K562 (cell line): ENCODE measurements around the gene SLC2A13. TPM values are rescaled to one million over a fixed set of nuclear protein-coding genes. Genes with fewer than 3 reads are reported as not detected.

Experiments used
- ATAC-seq: fragments of 200-7000 bp; cut with Tn5 transposase; 3 replicates; pipeline ENCODE4 v1.9.1; 2020; ENCODE audit warnings: moderate library complexity
- BruUV-seq: library from RNA; stranded (reverse); fragments of 400-500 nt; replicated peaks from 2 replicates; lab custom pipeline; 2021; lab: Mats Ljungman, UMichigan
- CTCF ChIA-PET: fragments of 300-600 bp; formaldehyde crosslinking; extraction: SDS; loops from one replicate; lab custom pipeline; 2021; ENCODE audit warnings: low intra/inter-chr PET ratio; lab: Yijun Ruan, JAX
- POLR2A ChIA-PET: fragments of 300-600, 350-650 bp; sonication (Branson Sonifier 250); formaldehyde crosslinking; extraction: SDS; loops from one replicate; lab custom pipeline; 2021; ENCODE audit warnings: antibody characterized with exemption, inconsistent platforms; lab: Yijun Ruan, JAX
- DNase-seq, 4 experiments: peaks; one replicate each; pipeline versions ENCODE4 v3.0.0 to v3.0.0-alpha.2; 2011 to 2018; ENCODE audit warnings: low spot score in 3 of 4, mixed read lengths in 3 of 4; ENCODE audit errors: extremely low read depth in 1 of 4
- FAIRE-seq: peaks from 2 replicates; lab custom pipeline; 2011; peaks lifted over from hg19 to GRCh38; lab: Jason Lieb, UNC
- H2AFZ ChIP-seq: 2 replicates; pipeline ENCODE4 v1.6.0; 2011; ENCODE audit warnings: low read depth, low read length, control low read depth, inconsistent platforms
- H3K27ac ChIP-seq: fragments of 200-600 bp; 3 replicates; pipeline ENCODE4 v1.8.0; 2011; ENCODE audit warnings: low read depth, mild to moderate bottlenecking, control low read depth, inconsistent platforms, low read length, moderate library complexity, mixed read lengths; ENCODE audit errors: extremely low read depth
- H3K27me3 ChIP-seq, 2 experiments: fragments of 300-600 bp in 1 of 2; 2 replicates in 1 of 2; 3 replicates in 1 of 2; pipeline versions ENCODE4 v1.6.0 to v1.8.0; 2011; ENCODE audit warnings: inconsistent platforms in 2 of 2, low read length in 2 of 2, mild to moderate bottlenecking in 1 of 2, mixed read lengths in 1 of 2, moderate library complexity in 1 of 2; ENCODE audit not compliant: control insufficient read depth in 2 of 2, insufficient read depth in 2 of 2
- H3K36me3 ChIP-seq: fragments of 300-600 bp; 3 replicates; pipeline ENCODE4 v1.8.0; 2011; ENCODE audit warnings: mild to moderate bottlenecking, low read length, inconsistent platforms; ENCODE audit not compliant: control insufficient read depth, insufficient read depth
- H3K4me1 ChIP-seq, 2 experiments: fragments of 200-600 bp in 1 of 2; replicated peaks in 1 of 2; 2 replicates in 1 of 2; 3 replicates in 1 of 2; pipeline versions ENCODE4 v1.5.1 to v1.8.0; 2011; ENCODE audit warnings: inconsistent platforms in 2 of 2, low read length in 2 of 2, mild to moderate bottlenecking in 1 of 2, mixed read lengths in 1 of 2, moderate library complexity in 1 of 2; ENCODE audit not compliant: control insufficient read depth in 2 of 2, insufficient read depth in 2 of 2
- H3K4me2 ChIP-seq: 2 replicates; pipeline ENCODE4 v1.6.1; 2011; ENCODE audit warnings: low read length, control low read depth, inconsistent platforms, mixed read lengths; ENCODE audit not compliant: insufficient read depth
- H3K4me3 ChIP-seq: fragments of 200-600 bp; sonication (generic), shearing (Covaris generic); 2 replicates; pipeline ENCODE4 v1.5.1; 2016; ENCODE audit warnings: control low read depth, inconsistent platforms
- H3K79me2 ChIP-seq: fragments of 200-600 bp; 3 replicates; pipeline ENCODE4 v1.8.0; 2011; ENCODE audit warnings: low read length, inconsistent platforms; ENCODE audit not compliant: control insufficient read depth, insufficient read depth
- H3K9ac ChIP-seq, 2 experiments: 2 replicates each; pipeline versions ENCODE4 v1.6.0 to v1.6.1; 2011; ENCODE audit warnings: low read depth in 2 of 2, low read length in 2 of 2, control low read depth in 1 of 2, inconsistent platforms in 1 of 2, mild to moderate bottlenecking in 1 of 2, mixed read lengths in 1 of 2; ENCODE audit not compliant: insufficient read depth in 1 of 2
- H3K9me1 ChIP-seq: one replicate; pipeline ENCODE4 v1.6.0; 2011; ENCODE audit warnings: inconsistent platforms, mild to moderate bottlenecking, low read length, moderate library complexity; ENCODE audit not compliant: control insufficient read depth, insufficient read depth
- H3K9me3 ChIP-seq: replicated peaks from 2 replicates; pipeline ENCODE4 v1.5.1; 2011; ENCODE audit warnings: low read depth, low read length, inconsistent platforms; ENCODE audit not compliant: control insufficient read depth, insufficient read depth
- H4K20me1 ChIP-seq: replicated peaks from 2 replicates; pipeline ENCODE4 v1.6.1; 2011; ENCODE audit warnings: low read length, inconsistent platforms, mixed read lengths; ENCODE audit not compliant: control insufficient read depth, insufficient read depth
- BMI1 ChIP-seq: fragments of 150-350 bp; IDR thresholded peaks from 2 replicates; pipeline ENCODE4 v1.6.1; 2014; ENCODE audit warnings: low read length
- BRCA1 ChIP-seq, 2 experiments: fragments of 450-650 bp in 1 of 2; sonication (generic) in 1 of 2; formaldehyde crosslinking in 1 of 2; IDR thresholded peaks; 2 replicates each; pipeline versions ENCODE4 v1.5.0 to v1.6.1; 2017 to 2020; ENCODE audit warnings: mild to moderate bottlenecking in 1 of 2, missing genetic modification reagents in 1 of 2
- CEBPB ChIP-seq: fragments of 450-650 bp; IDR thresholded peaks from 2 replicates; pipeline ENCODE4 v1.6.1; 2016; ENCODE audit warnings: missing genetic modification characterization, missing compliant biosample characterization
- CEBPG ChIP-seq, 3 experiments: fragments of 200-800 bp in 1 of 3; sonication (Bioruptor generic) in 1 of 3; sonication (generic) in 1 of 3; formaldehyde crosslinking in 1 of 3; IDR thresholded peaks in 2 of 3; conservative IDR thresholded peaks in 1 of 3; 2 replicates each; pipeline versions ENCODE4 v1.6.1 to v1.8.0; 2016 to 2022; ENCODE audit warnings: missing compliant biosample characterization in 2 of 3, missing genetic modification characterization in 2 of 3, mild to moderate bottlenecking in 1 of 3, missing genetic modification reagents in 1 of 3
- E2F3 ChIP-seq: fragments of 250-450 bp; sonication (Bioruptor Pico); IDR thresholded peaks from 2 replicates; pipeline ENCODE4 v1.4.0; 2020; ENCODE audit warnings: mild to moderate bottlenecking
- FOXM1 ChIP-seq, 2 experiments: fragments of 450-650 bp in 1 of 2; sonication (generic) in 1 of 2; formaldehyde crosslinking in 1 of 2; IDR thresholded peaks; 2 replicates each; pipeline versions ENCODE4 v1.6.1 to v1.9.0; 2017 to 2022; ENCODE audit warnings: low read depth in 2 of 2, mild to moderate bottlenecking in 2 of 2, missing genetic modification reagents in 1 of 2, moderate library complexity in 1 of 2
- FUS ChIP-seq: fragments of 200-400 bp; formaldehyde crosslinking; optimal IDR thresholded peaks from 2 replicates; pipeline ENCODE3; 2017; ENCODE audit warnings: low read depth, low read length
- GATAD2B ChIP-seq: fragments of 450-650 bp; IDR thresholded peaks from 2 replicates; pipeline ENCODE4 v1.6.1; 2017; ENCODE audit warnings: mild to moderate bottlenecking, borderline replicate concordance
- HDAC2 ChIP-seq: fragments of 450-650 bp; IDR thresholded peaks from 2 replicates; pipeline ENCODE4 v1.6.1; 2016; ENCODE audit warnings: mild to moderate bottlenecking
- HEY1 ChIP-seq: fragments of 250-450 bp; sonication (Bioruptor Pico); IDR thresholded peaks from 2 replicates; pipeline ENCODE4 v1.5.0; 2020; ENCODE audit warnings: mild to moderate bottlenecking, moderate library complexity, borderline replicate concordance
- HNRNPL ChIP-seq: fragments of 200-400 bp; formaldehyde crosslinking; IDR thresholded peaks from 2 replicates; pipeline ENCODE4 v1.6.1; 2017; ENCODE audit warnings: low read depth, mild to moderate bottlenecking, low read length
- MED1 ChIP-seq: sonication (generic); formaldehyde crosslinking; IDR thresholded peaks from 2 replicates; pipeline ENCODE4 v1.8.1; 2023; ENCODE audit warnings: missing genetic modification reagents, borderline replicate concordance
- SMARCA5 ChIP-seq: fragments of 450-650 bp; IDR thresholded peaks from 2 replicates; pipeline ENCODE4 v1.6.1; 2016
- ZNF24 ChIP-seq: fragments of 450-650 bp; IDR thresholded peaks from 2 replicates; pipeline ENCODE4 v1.6.1; 2016
- WGBS: fragments of 100-300 bp; shearing (Covaris generic); methylation state at CpG from one replicate; pipeline ENCODE4 v1.1.6; 2016; ENCODE audit warnings: low coverage, mixed read lengths; ENCODE audit not compliant: insufficient coverage; ENCODE audit errors: missing lambda C conversion rate; 5-methylcytosine and 5-hydroxymethylcytosine counted together
- in situ Hi-C: fragments of 300-500 bp; cut with MboI; formaldehyde crosslinking; loops from 4 replicates; pipeline ENCODE4 v1.15.0; 2018; ENCODE audit warnings: inconsistent platforms, mixed read lengths
- intact Hi-C: fragments of 100-400 bp; cut with micrococcal nuclease; formaldehyde crosslinking; loops from 2 replicates; pipeline ENCODE4 v1.14.2; 2022
- polyA plus RNA-seq, 8 experiments: library from polyadenylated mRNA; depleted of rRNA in 4 of 8; stranded (reverse) in 5 of 8; unstranded in 3 of 8; fragments of >200 nt; fragmentation: Nextera tagmentation in 2 of 8; fragmentation: Illumina TruSeq in 1 of 8; extraction: Ambion mirVana in 2 of 8; extraction: Trizol in 1 of 8; gene quantifications; 2 replicates each; pipeline versions ENCODE4 v1.2.1 to v1.2.3, GENCODE V29; 2011 to 2014; ENCODE audit warnings: inconsistent platforms in 1 of 8, missing spikeins in 1 of 8
- total RNA-seq, 7 experiments: library from RNA; depleted of rRNA in 6 of 7; stranded (reverse); fragments of >200 nt in 6 of 7; fragmentation: Illumina TruSeq in 2 of 7; extraction: Trizol in 2 of 7; gene quantifications; 2 replicates each; pipeline versions ENCODE4 v1.2.1 to v1.2.3, GENCODE V29; 2011 to 2021; ENCODE audit warnings: low replicate concordance in 1 of 7
- TF ChIP-seq, protein P1 (sequence below), 2 experiments: fragments of 450-650 bp in 1 of 2; sonication (generic) in 1 of 2; formaldehyde crosslinking in 1 of 2; IDR thresholded peaks in 1 of 2; conservative IDR thresholded peaks in 1 of 2; 2 replicates each; pipeline versions ENCODE4 v1.6.1 to v1.8.1; 2016 to 2023; ENCODE audit warnings: mild to moderate bottlenecking in 2 of 2, moderate library complexity in 2 of 2, inconsistent platforms in 1 of 2, missing genetic modification reagents in 1 of 2
- TF ChIP-seq, protein P2 (sequence below): sonication (generic); formaldehyde crosslinking; IDR thresholded peaks from 2 replicates; pipeline ENCODE4 v1.8.1; 2023; ENCODE audit warnings: mild to moderate bottlenecking, missing genetic modification reagents
- TF ChIP-seq, protein P3 (sequence below), 2 experiments: IDR thresholded peaks; 2 replicates each; pipeline ENCODE4 v1.6.1; 2011; ENCODE audit warnings: borderline replicate concordance in 1 of 2, control low read depth in 1 of 2, low read depth in 1 of 2, low read length in 1 of 2, mild to moderate bottlenecking in 1 of 2, mixed read lengths in 1 of 2, moderate library complexity in 1 of 2; ENCODE audit not compliant: insufficient read depth in 1 of 2, insufficient read length in 1 of 2, poor library complexity in 1 of 2, severe bottlenecking in 1 of 2; ENCODE audit errors: extremely low read depth in 1 of 2

SLC2A13 gene
- total and polyA plus RNA-seq, 9 of the 15 experiments (the other 6 are each of a cell fraction or from before 2014, with no cell fraction given) = 1.7 to 12.4 (median 9.0) TPM

DNA sequence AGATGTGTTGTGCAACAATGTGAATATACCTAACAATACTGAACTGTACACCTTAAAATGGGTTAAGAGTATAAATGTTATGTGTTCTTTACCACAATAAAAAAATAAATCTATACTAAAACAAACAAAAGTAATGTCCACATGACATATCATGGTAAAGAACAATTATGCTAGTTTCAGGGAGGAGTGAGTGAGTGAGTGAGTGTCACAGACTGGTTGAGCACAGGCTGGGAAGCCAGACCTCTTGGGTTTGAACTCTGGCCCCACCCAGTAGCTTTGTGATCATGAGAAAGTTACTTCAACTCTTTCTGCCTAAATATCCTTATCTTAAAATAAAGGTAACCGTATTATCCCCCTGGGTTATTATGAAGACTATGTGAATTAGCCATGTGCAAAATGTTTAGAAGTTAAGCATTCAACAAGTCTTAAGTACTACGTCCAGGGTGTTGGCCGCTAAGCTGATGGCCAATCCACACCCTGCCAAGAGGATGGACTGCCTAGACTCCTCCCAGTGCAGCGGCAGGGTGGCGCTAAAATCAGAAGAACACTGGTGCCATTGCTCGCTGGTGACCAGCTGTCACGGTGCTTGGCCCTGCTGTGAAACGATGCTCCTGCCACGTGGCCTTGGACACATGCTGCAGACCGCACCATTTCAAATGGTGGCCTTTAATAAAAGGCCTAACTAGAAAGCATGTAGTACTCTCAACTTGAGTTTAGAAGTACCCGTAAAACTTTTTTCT is 7.3 kb downstream of the SLC2A13 start:
- Histone ChIP-seq H3K27ac (peak overlapping the region; percentile 64; the same call in 1 of the 3 replicates), H3K4me3 (no peak overlapping the region), H3K9me3 (no peaks in the 10 kb centered on the region; the same call in 1 of the 2 replicates), H3K79me2 (peaks cover 81% of the 10 kb centered on the region), H3K27me3 (no peaks in the 10 kb centered on the region), H3K36me3 (peaks cover 12% of the 10 kb centered on the region; the same call in 2 of the 3 replicates), H3K9me1 (no peaks in the 10 kb centered on the region), H4K20me1 (peaks cover 3% of the 10 kb centered on the region; the same call in 1 of the 2 replicates), H3K9ac (no peak overlapping the region), H3K4me2 (no peak overlapping the region), H3K4me1 (peaks cover 9 to 24% of the 10 kb centered on the region in 2 experiments), H2AFZ (no peak overlapping the region)
- FAIRE-seq (no peak), DNase-seq (no peak), ATAC-seq (no peak)
- CTCF ChIA-PET = no interaction called here
- intact Hi-C loops = no loop called here
- 87% methylated on average over 9 of the region's 11 CpGs for WGBS
- in situ Hi-C loops = no loop called here
- POLR2A ChIA-PET = interaction anchor here (0.5 kb wide), 1 partner anchor 616 kb away, joined by 3 read pairs; no protein-coding TSS in a partner anchor
- BruUV-seq = no TSS peak
- TF ChIP-seq SMARCA5 (no peak), FOXM1 (IDR thresholded peaks at IDR 0.05; ENCODE audit: low read depth) (no peak), FOXM1 (CRISPR knock-in tag; IDR thresholded peaks at IDR 0.05; ENCODE audit: low read depth) (no peak), HNRNPL (no peak), HEY1 (CRISPR knock-in tag) (no peak), HDAC2 (no peak), ZNF24 (no peak), E2F3 (CRISPR knock-in tag) (no peak), MED1 (CRISPR knock-in tag) (no peak), BRCA1 (IDR thresholded peaks at IDR 0.05) (no peak), BRCA1 (CRISPR knock-in tag; IDR thresholded peaks at IDR 0.05) (no peak), CEBPB (tag) (peak; percentile 32; the same call in 1 of the 2 replicates), GATAD2B (no peak), BMI1 (no peak), FUS (no peak), CEBPG (CRISPR knock-in tag; IDR thresholded peaks at IDR 0.05) (no peak), CEBPG (tag; conservative IDR thresholded peaks at IDR 0.05 in 1 of 2, IDR thresholded peaks at IDR 0.05 in 1 of 2) (peak in 1 of 2 experiments; percentile 20; a peak in 1 of 4 replicates)
- TF ChIP-seq, protein P1, sequence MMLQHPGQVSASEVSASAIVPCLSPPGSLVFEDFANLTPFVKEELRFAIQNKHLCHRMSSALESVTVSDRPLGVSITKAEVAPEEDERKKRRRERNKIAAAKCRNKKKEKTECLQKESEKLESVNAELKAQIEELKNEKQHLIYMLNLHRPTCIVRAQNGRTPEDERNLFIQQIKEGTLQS (IDR thresholded peaks at IDR 0.05) = no peak
- TF ChIP-seq, protein P1 (CRISPR knock-in tag; conservative IDR thresholded peaks at IDR 0.05) = no peak
- TF ChIP-seq, protein P2, sequence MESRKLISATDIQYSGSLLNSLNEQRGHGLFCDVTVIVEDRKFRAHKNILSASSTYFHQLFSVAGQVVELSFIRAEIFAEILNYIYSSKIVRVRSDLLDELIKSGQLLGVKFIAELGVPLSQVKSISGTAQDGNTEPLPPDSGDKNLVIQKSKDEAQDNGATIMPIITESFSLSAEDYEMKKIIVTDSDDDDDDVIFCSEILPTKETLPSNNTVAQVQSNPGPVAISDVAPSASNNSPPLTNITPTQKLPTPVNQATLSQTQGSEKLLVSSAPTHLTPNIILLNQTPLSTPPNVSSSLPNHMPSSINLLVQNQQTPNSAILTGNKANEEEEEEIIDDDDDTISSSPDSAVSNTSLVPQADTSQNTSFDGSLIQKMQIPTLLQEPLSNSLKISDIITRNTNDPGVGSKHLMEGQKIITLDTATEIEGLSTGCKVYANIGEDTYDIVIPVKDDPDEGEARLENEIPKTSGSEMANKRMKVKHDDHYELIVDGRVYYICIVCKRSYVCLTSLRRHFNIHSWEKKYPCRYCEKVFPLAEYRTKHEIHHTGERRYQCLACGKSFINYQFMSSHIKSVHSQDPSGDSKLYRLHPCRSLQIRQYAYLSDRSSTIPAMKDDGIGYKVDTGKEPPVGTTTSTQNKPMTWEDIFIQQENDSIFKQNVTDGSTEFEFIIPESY (CRISPR knock-in tag) = peak; percentile 86
- TF ChIP-seq, protein P3, sequence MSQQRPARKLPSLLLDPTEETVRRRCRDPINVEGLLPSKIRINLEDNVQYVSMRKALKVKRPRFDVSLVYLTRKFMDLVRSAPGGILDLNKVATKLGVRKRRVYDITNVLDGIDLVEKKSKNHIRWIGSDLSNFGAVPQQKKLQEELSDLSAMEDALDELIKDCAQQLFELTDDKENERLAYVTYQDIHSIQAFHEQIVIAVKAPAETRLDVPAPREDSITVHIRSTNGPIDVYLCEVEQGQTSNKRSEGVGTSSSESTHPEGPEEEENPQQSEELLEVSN (IDR thresholded peaks at IDR 0.05; ENCODE audit: borderline replicate concordance in 1 of 2, extremely low read depth in 1 of 2, insufficient read depth in 1 of 2, insufficient read length in 1 of 2, low read depth in 1 of 2, low read length in 1 of 2, poor library complexity in 1 of 2, severe bottlenecking in 1 of 2) = no peak
